GM10266 (cell line): ENCODE results near the gene CHD1L.
A peak's percentile ranks its signal among the peaks of the same experiment; 100 is the strongest.
"Not testable (repeated sequence)": the region's sequence is repeated elsewhere in the genome, so short reads cannot be mapped to it uniquely, and the experiment has no call there.

Source experiments
- DNase-seq: peaks from one replicate; pipeline ENCODE4 v3.0.0; 2012; ENCODE audit errors: extremely low spot score
- CTCF ChIP-seq: IDR thresholded peaks from 2 replicates; pipeline ENCODE4 v1.5.1; 2012; ENCODE audit warnings: mild to moderate bottlenecking, low read depth; ENCODE audit not compliant: control insufficient read depth, insufficient read depth; ENCODE audit errors: missing control alignments

Gene CHD1L

GRCh38 chr1:147242449-147243227, at the start of gene CHD1L:
TSS of gene CHD1L (plus strand) at chr1:147242684. CDS start at chr1:147242704, 20 bp downstream.
- peak; percentile 93 for DNase-seq
- TF ChIP-seq CTCF, result peak; percentile 100

- not testable (repeated sequence) for DNase-seq
These were observed 45.2 kb upstream of the CHD1L start for GRCh38 chr1:147197324-147197723.

- no peak for TF ChIP-seq CTCF
- DNase-seq, result no peak
These were observed 41.2 kb upstream of the CHD1L start for GRCh38 chr1:147201276-147201675.

GRCh38 chr1:147201786-147202185, 40.7 kb upstream of the CHD1L start:
- no peak for TF ChIP-seq CTCF
- no peak for DNase-seq

- no peak for TF ChIP-seq CTCF
These were observed 39.9 kb upstream of the CHD1L start for GRCh38 chr1:147202576-147202975.

GRCh38 chr1:147204080-147204479, 38.4 kb upstream of the CHD1L start:
- DNase-seq, result no peak
- no peak for TF ChIP-seq CTCF

More at GRCh38 chr1:147202576-147202975, 39.9 kb upstream of the CHD1L start:
- DNase-seq, result no peak

- no peak for TF ChIP-seq CTCF
- no peak for DNase-seq
These were observed 35.3 kb upstream of the CHD1L start for GRCh38 chr1:147207192-147207591.
